HG03060 (cell line): ENCODE results near the gene PANK3.
"Not testable (repeated sequence)": the region's sequence is repeated elsewhere in the genome, so short reads cannot be mapped to it uniquely, and the experiment has no call there.

Experiments used
- ATAC-seq: cut with Tn5 transposase; IDR thresholded peaks from one replicate; pipeline ENCODE4 v1.9.1; 2021; ENCODE audit warnings: low read depth, moderate number of reproducible peaks; ENCODE audit not compliant: unreplicated experiment

PANK3 gene

DNA sequence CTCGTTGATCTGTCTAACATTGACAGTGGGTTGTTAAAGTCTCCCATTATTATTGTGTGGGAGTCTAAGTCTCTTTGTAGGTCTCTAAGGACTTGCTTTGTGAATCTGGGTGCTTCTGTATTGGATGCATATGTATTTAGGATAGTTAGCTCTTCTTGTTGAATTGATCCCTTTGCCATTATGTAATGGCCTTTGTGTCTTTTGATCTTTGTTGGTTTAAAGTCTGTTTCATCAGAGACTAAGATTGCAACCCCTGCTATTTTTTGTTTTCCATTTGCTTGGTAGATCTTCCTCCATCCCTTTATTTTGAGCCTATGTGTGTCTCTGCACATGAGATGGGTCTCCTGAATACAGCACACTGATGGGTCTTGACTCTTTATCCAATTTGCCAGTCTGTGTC is 17.0 kb upstream of the PANK3 start:
- ATAC-seq: not testable (repeated sequence)

- no peak for ATAC-seq
These were observed 12.8 kb upstream of the PANK3 start for GRCh38 chr5:168592014-168592368.

DNA sequence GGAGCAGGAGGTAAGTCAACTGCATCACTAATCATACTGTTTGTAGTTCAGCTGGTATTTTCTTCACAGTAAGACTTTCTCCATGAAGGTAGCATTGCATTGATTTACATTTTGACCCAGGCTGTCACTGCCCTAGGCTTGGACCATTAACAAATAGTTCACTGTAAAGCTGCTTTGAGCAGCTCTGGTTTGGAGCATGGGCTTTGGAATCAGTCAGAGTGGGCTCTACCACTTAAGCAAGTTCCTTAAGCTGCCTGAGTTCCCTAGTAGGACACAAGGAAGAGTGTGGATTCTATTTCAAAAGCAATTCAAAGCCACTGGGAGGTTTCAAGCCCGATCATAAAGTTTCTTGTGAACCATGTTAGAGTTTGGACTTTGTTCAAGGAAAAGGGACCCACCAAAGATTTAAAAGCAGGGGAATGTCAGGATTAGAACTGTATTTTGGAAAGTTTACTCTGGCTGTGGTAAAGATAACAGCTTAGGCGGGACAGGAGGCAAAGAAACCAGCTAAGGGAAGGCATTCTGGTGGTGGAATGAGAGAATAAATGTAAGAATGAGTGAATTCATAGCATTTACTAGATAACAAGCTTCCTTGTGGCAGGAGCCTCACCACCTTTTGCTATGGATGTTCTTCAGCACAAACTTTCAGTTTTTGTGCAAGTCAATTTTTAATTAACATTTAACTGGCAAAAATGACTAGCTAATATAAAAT is 12.3 kb upstream of the PANK3 start:
- no peak for ATAC-seq

GRCh38 chr5:168590666-168591065 is 11.5 kb upstream of the PANK3 start:
- ATAC-seq: no peak

- ATAC-seq: no peak
These were observed 8.8 kb upstream of the PANK3 start for GRCh38 chr5:168587987-168588386.

DNA sequence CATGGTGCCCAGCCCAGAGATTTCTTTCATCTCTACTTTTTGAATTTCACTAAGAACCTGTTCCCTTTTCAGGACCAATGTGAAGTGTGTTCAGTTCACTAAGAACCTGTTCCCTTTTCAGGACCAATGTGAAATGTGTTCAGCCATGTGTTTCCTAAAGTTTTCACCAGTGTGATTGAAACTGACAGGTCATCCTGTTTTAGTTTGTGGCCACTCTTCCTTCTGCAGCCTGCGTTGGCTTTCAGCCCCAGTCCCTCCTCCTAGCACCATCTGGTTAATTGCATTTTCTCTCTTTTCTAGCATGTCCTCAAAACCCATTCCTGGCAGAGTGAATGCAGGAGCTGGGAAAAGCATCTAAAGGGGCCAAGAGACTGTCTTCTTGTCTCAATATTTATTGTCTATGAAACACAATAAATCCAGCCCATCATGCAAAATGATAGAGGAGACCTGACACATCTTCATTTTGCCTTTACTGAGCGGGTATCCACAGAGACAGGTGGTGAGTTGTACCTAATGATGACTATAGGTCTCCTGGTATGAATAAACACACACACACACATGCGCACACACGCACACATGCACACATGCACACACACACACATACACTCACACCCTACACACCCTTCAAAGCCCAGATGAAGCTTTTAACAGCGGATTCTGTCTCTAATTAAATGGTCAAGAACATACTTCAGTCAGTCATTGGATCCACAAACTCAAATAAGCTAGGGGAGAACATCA is 6.1 kb upstream of the PANK3 start:
- ATAC-seq: no peak

DNA sequence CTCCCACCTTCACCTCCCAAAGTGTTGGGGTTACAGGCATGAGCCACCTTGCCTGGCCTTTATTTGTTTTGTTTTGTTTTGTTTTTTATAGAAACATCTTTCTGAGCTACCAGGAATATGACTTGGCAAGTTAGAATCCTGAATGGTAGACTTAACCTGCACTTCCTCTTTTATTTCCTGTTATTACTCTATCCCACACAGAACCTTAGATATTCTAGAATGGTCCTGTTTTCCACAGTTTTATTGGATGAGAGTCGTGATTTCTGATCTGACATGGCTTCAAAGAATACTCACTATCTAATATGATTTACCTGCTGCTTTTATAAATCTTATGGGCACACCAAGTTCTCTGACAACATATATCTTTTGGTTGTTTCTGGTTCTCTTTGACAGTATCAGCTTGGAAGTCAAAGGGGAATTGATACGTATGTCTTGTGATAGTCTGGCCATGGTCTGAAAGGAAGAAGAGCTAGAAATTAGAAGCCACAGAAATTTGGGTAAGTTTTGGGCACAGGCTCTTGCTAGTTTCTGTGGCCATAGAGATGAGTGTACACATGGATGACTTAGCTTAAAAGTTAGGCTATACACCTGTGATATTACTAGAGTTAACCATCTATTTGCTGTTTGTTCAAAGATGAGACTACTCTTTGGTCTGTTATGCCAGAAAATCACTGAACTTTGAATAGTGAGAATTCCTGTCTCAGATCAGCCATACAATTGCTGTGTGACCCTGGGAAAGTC is 4.7 kb upstream of the PANK3 start:
- peak; percentile 37 for ATAC-seq

DNA sequence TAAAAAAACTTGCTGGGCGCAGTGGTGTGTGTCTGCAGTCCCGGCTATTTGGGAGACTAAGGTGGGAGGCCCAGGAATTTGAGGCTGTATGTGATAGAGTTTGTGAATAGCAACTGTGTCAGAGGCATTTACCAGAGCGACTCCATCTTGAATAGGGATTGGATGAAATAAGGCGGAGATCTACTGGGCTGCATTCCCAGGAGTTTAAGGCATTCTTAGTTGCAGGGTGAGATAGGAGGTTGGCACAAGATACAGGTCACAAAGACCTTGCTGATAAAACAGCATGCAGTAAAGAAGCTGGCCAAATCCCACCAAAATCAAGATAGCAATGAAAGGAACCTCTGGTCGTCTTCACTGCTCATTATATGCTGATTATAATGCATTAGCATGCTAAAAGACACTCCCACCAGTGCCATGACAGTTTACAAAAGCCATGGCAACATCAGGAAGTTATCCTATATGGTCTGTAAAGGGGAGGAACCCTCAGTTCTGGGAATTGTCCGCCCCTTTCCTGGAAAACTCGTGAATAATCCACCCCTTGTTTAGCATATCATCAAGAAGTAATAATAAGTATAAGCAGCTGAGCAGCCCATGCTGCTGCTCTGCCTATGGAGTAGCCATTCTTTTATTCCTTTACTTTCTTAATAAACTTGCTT is 1.8 kb upstream of the PANK3 start:
- not testable (repeated sequence) for ATAC-seq

DNA sequence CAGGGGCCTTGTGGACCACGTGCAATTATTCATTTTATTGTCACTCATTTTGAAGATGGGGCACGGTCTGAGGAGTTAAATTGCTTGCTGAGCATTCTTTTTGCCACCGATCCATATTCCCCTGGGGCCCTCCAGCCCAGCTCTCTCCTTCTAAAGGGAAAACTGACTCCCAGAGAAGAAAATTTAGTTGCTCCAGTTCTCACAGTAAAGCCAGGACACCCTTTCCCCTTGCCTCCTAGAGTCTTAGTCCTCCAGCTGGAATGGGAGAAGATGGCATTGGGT is 1.0 kb upstream of the PANK3 start:
- ATAC-seq: no peak

- peak; percentile 85 for ATAC-seq
These were observed 489 bp upstream of the PANK3 start for GRCh38 chr5:168579488-168580226.

- ATAC-seq: no peak
These were observed 1.2 kb downstream of the PANK3 start for GRCh38 chr5:168578006-168578405.

- no peak for ATAC-seq
These were observed 3.5 kb downstream of the PANK3 start for GRCh38 chr5:168575391-168576372.

DNA sequence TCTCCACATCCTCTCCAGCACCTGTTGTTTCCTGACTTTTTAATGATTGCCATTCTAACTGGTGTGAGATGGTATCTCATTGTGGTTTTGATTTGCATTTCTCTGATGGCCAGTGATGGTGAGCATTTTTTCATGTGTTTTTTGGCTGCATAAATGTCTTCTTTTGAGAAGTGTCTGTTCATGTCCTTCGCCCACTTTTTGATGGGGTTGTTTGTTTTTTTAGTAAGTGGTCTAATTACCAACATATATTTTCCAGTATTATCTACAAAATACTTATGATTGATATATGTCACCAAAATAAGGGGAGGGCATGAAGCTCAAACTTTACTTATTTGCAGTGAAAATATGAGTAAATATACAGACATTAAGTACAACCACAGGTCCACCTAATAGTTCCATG is 5.0 kb downstream of the PANK3 start:
- ATAC-seq: not testable (repeated sequence)

DNA sequence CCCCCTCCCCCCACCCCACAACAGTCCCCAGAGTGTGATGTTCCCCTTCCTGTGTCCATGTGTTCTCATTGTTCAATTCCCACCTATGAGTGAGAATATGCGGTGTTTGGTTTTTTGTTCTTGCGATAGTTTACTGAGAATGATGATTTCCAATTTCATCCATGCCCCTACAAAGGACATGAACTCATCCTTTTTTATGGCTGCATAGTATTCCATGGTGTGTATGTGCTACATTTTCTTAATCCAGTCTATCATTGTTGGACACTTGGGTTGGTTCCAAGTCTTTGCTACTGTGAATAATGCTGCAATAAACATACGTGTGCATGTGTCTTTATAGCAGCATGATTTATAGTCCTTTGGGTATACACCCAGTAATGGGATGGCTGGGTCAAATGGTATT is 5.5 kb downstream of the PANK3 start:
- not testable (repeated sequence) for ATAC-seq

- ATAC-seq: no peak
These were observed 8.5 kb downstream of the PANK3 start for GRCh38 chr5:168570490-168571328.

GRCh38 chr5:168568738-168569137 is 10.4 kb downstream of the PANK3 start:
- ATAC-seq: no peak

- ATAC-seq: no peak
These were observed 15.2 kb downstream of the PANK3 start for GRCh38 chr5:168563959-168564358.

GRCh38 chr5:168562279-168562678 is 16.9 kb downstream of the PANK3 start:
- no peak for ATAC-seq

DNA sequence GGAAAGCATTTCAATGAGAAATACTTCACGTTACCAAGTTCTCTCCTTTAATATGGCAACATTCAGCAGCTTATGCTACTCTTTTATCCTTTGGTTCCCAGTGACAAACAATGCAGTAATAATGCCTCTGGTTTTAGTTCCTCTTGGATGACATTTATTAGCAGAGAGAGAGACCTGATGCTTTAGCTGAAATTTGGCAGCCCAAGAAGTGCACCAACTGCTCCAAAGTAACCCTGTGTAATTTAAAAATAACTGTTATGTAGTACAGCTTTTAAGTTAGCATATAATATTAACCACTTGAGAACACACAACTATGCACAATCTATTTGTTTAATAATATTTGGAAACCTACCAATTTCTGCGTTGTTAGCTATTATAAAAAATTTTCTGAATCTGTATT is 21.8 kb downstream of the PANK3 start:
- ATAC-seq: no peak
